Measurements from ENCODE around the gene HEXB.
"Not testable (repeated sequence)": the region's sequence is repeated elsewhere in the genome, so short reads cannot be mapped to it uniquely, and the experiment has no call there.

Gene HEXB

DNA sequence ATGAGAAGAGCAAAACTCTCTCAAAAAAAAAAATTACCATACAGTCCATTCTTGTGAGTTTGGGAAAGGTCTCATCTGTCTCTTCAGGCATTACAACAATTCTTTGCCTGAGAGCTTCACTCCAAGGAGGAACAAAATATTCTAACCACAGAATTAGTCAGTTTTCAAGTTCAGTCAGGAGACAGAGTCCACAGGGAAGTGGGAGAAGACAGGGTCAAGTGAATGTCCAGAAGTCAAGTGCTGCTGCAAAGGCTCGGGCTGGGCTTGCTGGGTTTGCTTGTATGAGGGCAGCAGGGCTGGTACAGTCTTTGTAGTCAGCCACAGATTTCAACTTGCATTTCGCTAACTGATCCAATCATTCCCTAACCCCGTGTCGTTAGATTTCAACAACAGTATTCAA lies 17.6 kb upstream of the HEXB start:
- no peak for DNase-seq (ENCODE audit: low read depth)
- no peak overlapping the region for H3K4me3 ChIP-seq (ENCODE audit: control insufficient read depth, low read depth, low read length)
- TF ChIP-seq, protein P1, sequence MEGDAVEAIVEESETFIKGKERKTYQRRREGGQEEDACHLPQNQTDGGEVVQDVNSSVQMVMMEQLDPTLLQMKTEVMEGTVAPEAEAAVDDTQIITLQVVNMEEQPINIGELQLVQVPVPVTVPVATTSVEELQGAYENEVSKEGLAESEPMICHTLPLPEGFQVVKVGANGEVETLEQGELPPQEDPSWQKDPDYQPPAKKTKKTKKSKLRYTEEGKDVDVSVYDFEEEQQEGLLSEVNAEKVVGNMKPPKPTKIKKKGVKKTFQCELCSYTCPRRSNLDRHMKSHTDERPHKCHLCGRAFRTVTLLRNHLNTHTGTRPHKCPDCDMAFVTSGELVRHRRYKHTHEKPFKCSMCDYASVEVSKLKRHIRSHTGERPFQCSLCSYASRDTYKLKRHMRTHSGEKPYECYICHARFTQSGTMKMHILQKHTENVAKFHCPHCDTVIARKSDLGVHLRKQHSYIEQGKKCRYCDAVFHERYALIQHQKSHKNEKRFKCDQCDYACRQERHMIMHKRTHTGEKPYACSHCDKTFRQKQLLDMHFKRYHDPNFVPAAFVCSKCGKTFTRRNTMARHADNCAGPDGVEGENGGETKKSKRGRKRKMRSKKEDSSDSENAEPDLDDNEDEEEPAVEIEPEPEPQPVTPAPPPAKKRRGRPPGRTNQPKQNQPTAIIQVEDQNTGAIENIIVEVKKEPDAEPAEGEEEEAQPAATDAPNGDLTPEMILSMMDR (IDR thresholded peaks at IDR 0.05; ENCODE audit: control insufficient read depth, insufficient read depth, low read depth, low read length, missing control alignments): no peak

DNA sequence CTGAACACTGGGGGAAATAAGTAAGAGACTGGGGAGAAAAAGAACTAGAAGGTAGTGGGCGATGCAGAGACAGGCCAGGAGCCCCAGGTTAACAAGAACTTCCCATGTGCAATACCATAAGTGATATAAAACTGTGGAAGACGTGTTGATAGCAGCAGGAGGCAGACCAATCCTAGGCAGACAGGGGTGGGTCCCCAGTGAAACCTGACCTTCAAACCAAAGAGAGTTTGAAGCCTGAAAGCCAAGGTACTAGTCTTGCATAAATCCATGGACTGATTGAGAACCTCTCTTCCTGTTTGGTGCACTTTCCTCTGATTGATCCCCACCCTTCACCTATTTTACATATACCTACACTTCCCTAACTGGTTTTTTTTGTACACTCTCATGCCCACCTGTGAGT lies 15.2 kb upstream of the HEXB start:
- DNase-seq (ENCODE audit: low read depth): no peak

DNA sequence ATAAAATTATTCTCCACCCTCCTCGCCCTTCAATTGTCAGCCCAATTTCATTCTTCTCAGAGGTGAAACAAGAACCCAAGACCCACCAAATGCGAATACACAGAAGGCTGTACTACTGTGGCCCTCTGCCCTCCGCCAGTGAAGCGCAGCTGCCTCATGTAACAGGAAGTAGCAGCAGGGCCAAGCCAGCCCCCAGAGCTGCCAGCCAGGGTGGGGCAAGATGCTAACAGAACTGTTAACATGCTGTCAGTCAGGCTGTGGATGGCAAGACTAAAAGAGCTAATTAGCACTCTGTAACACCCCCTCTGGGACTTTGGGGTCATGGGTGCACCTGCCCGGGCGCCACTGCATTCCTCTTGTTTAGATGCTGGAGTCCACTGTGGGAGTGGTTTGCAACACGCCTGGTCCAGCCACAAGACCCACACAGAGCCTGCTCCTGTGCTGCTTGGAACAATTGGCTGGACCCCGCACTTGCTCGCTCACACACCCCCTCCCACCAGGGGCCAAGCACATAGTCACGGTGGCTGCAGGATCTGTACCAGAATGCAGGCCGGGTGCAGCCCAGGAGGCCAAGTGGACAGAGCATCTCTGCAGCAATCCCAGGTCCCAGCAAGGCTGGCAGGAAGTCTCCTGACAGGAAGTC lies 14.5 kb upstream of the HEXB start:
- TF ChIP-seq, protein P1 (IDR thresholded peaks at IDR 0.05; ENCODE audit: control insufficient read depth, insufficient read depth, low read depth, low read length, missing control alignments): no peak
- DNase-seq (ENCODE audit: low read depth): no peak
- no peak overlapping the region for H3K4me3 ChIP-seq (ENCODE audit: control insufficient read depth, low read depth, low read length)

More for the DNA sequence above, 15.2 kb upstream of the HEXB start:
- TF ChIP-seq, protein P1 (IDR thresholded peaks at IDR 0.05; ENCODE audit: control insufficient read depth, insufficient read depth, low read depth, low read length, missing control alignments): no peak
- no peak overlapping the region for H3K4me3 ChIP-seq (ENCODE audit: control insufficient read depth, low read depth, low read length)

DNA sequence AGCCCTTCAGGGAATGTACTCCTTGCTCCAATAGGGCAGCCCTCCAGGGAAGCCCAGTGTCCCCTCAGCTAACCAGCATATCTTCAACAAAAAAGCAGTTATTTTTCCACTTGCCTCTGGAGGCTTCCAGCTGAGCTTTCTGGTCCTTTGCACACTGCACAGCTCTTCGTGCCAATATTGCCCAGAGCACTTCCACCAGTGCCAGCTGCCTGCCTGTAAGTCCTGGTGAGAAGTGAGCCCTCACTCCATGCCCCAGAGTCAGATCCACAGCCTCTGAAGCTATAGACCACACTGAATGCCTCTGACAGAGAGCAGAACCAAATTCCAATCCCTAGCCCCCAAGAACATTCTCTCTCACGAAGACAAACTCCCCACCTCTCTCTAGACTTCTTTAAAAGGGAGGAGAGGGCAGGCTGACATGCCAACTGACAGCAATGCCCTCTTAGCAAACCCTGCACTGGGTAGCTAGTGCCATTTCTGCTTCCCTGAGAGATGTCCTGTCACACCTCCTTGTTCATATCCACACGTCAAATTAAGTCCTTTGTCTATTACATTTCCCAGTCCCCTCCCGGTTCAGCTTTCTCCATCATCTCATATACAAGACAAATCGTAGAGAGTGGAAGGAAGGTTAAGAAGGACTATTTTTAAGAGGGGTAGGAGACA lies 12.7 kb upstream of the HEXB start:
- no peak overlapping the region for H3K4me3 ChIP-seq (ENCODE audit: control insufficient read depth, low read depth, low read length)
- DNase-seq (ENCODE audit: low read depth): no peak
- TF ChIP-seq, protein P1 (IDR thresholded peaks at IDR 0.05; ENCODE audit: control insufficient read depth, insufficient read depth, low read depth, low read length, missing control alignments): no peak

DNA sequence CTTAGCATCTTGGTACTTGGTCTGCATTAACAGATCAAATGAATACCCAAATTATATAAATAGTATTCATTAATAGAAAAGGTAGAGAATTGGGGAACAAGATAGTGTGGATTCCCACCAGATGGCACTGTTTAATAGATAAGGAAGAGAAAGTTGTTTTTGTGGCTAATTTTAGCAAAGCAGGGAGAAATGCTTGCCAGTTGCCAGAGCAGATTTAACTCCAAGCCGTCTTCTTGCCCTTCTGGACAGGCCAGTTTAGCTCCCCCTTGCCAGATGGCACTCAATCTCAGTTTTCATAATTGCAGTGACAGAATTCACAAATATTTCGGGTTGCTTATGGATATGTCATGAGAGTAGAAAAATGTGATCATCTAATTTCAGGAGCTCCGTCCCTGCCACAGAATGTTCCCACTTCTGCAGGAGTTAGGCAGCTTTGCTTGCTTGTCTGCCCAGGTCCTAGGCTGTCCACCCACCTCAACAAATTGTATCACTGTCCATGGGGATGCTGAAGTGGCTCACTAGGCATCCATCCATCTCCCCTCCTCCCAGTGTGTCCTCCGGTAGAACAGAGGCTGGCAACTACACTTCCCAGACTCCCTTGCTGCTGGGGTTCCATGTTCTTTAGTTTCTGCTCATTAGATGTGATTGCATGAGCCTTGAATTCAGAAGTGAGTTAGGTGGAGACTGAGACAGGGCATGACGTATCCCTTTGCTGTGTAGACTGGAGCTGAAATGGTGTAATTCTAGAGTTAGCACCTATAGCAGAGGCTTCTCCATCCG lies 11.8 kb upstream of the HEXB start:
- peak overlapping the region; percentile 16 for H3K4me3 ChIP-seq (ENCODE audit: control insufficient read depth, low read depth, low read length)
- DNase-seq (ENCODE audit: low read depth): no peak

DNA sequence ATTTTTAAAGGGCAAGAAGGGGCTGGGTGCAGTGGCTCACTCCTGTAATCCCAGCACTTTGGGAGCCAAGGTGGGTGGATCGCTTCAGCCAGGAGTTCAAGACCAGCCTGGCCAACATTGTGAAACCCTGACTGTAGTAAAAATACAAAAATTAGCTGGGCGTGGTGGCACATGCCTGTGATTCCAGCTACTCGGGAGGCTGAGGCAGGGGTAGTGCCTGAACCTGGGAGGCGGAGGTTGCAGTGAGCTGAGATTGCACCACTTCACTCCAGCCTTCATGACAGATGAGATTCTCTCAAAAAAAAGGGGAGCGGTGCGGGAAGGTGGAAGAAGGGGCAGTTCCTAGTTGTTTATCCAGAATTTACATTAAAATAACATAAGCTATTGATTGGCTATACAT lies 8.6 kb upstream of the HEXB start:
- not testable (repeated sequence) for DNase-seq (ENCODE audit: low read depth); H3K4me3 ChIP-seq (ENCODE audit: control insufficient read depth, low read depth, low read length)

More for the DNA sequence above, 11.8 kb upstream of the HEXB start:
- TF ChIP-seq, protein P1 (IDR thresholded peaks at IDR 0.05; ENCODE audit: control insufficient read depth, insufficient read depth, low read depth, low read length, missing control alignments): peak; percentile 45

DNA sequence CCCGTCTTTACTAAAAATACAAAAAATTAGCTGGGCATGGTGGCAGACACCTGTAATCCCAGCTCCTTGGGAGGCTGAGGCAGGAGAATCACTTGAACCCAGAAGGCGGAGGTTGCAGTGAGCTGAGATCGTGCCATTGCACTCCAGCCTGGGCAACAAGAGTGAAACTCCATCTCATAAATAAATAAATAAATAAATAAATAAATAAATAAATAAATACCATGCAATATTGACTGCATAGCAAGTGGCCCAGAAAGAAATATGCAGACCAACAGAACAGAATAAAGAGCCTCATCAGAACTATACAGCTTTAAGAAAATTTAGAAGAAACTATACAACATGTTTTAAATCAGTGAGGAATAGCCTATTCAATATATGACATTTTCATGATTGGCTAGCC lies 6.9 kb upstream of the HEXB start:
- not testable (repeated sequence) for DNase-seq (ENCODE audit: low read depth); H3K4me3 ChIP-seq (ENCODE audit: control insufficient read depth, low read depth, low read length)

DNA sequence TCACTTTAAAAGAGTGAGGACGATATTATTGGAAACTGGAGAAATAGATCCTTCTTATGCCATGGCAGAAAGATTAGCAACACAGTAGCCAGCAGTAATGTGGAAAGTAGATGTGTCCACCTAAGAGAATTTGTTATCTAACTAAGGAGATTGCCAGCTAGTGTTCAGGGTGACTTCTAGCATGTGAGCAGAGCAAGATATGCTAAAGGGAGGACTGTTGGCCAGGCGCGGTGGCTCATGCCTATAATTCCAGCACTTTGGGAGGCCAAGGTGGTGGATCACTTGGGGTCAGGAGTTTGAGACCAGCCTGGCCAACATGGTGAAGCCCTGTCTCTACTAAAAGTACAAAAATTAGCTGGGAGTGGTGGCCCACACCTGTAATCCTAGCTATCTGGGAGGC lies 5.7 kb upstream of the HEXB start:
- not testable (repeated sequence) for DNase-seq (ENCODE audit: low read depth); H3K4me3 ChIP-seq (ENCODE audit: control insufficient read depth, low read depth, low read length)

Measured in AG09309 (cell line).